ENCODE results near the gene CGNL1. TPM values are rescaled to one million over a fixed set of nuclear protein-coding genes. Genes with fewer than 3 reads are reported as not detected.

Gene CGNL1
- total RNA-seq, 1 experiment from 2014 or later, result 34.6 TPM

DNA sequence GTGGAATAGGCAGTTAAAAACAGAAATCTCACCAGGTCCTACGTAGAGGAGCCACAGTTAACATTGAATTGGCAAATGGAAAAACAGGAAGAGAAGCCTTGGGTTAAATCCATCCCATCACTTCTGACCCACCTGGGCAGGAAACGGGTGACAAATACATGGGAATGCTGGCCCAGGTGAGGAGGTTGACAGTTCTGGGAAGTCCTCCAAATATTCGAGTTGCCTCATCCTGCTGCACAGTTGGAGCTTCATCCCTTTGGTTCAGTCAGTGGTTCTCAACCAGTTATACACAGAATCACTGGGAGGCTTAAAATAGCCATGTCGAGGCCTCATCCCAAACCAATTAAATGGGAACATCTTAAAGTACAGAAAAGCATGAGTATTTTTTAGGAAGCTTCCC, 220.7 kb downstream of the CGNL1 start:
- Histone ChIP-seq H3K9me3 (ENCODE audit: control insufficient read depth, low read depth, low read length) (no peaks in the 10 kb centered on the region), H4K20me1 (ENCODE audit: control insufficient read depth, insufficient read depth, insufficient read length) (no peaks in the 10 kb centered on the region), H3K14ac (ENCODE audit: insufficient read depth, low read length) (no peak overlapping the region), H3T11ph (ENCODE audit: low read length) (no peak overlapping the region), H3K23ac (ENCODE audit: insufficient read length, low read depth, low read length) (no peak overlapping the region), H2BK120ac (ENCODE audit: low read depth, low read length, poor library complexity, severe bottlenecking) (no peak overlapping the region), H3K18ac (ENCODE audit: insufficient read length, low read depth, low read length) (no peak overlapping the region), H3K9ac (ENCODE audit: extremely low read depth, insufficient read length, low read length) (no peak overlapping the region), H2BK12ac (ENCODE audit: insufficient read length, low read depth, low read length) (no peak overlapping the region), H4K91ac (ENCODE audit: insufficient read length, low read depth, low read length) (no peak overlapping the region), H3K56ac (ENCODE audit: insufficient read length, low read depth, low read length) (no peak overlapping the region), H3K27me3 (ENCODE audit: insufficient read depth, low read length) (no peaks in the 10 kb centered on the region), H2AFZ (ENCODE audit: low read length) (no peak overlapping the region), H4K5ac (ENCODE audit: insufficient read length, low read depth, low read length) (no peak overlapping the region), H3K27ac (ENCODE audit: insufficient read length, low read depth, low read length) (no peak overlapping the region), H3K79me2 (ENCODE audit: insufficient read depth, low read length) (no peaks in the 10 kb centered on the region), H3K4me2 (ENCODE audit: insufficient read depth, insufficient read length, low read length) (no peak overlapping the region), H2BK20ac (ENCODE audit: low read depth, low read length, poor library complexity, severe bottlenecking) (no peak overlapping the region), H3K23me2 (ENCODE audit: insufficient read length, low read depth, low read length, poor library complexity, severe bottlenecking) (no peaks in the 10 kb centered on the region), H3K4ac (ENCODE audit: low read depth, low read length) (no peak overlapping the region), H3K4me1 (ENCODE audit: insufficient read depth, low read length) (no peaks in the 10 kb centered on the region; the same call in 1 of the 2 replicates), H4K8ac (replicated peaks; ENCODE audit: insufficient read length, low read depth, low read length) (no peak overlapping the region), H3K79me1 (ENCODE audit: insufficient read depth, low read depth, low read length, poor library complexity, severe bottlenecking) (no peaks in the 10 kb centered on the region), H2BK5ac (ENCODE audit: insufficient read length, low read length) (no peak overlapping the region), H2BK15ac (ENCODE audit: low read depth, low read length) (no peak overlapping the region), H2AK5ac (ENCODE audit: insufficient read length, low read length) (no peak overlapping the region)
- WGBS (ENCODE audit: extremely low coverage, insufficient read length, low lambda C conversion rate), result no CpG with 5 or more reads among the region's 4 CpGs
- Mint-ChIP-seq H3K36me3 (ENCODE audit: insufficient read depth in 1 of 3, low read depth in 3 of 3) (no peaks in the 10 kb centered on the region), H3K27ac (no peak overlapping the region), H3K4me3 (no peak overlapping the region), H3K27me3 (ENCODE audit: low read depth) (peaks cover 24% of the 10 kb centered on the region), H3K9me3 (no peaks in the 10 kb centered on the region), H3K4me1 (peaks cover 11 to 16% of the 10 kb centered on the region in 2 experiments)
- TF ChIP-seq, protein P1, sequence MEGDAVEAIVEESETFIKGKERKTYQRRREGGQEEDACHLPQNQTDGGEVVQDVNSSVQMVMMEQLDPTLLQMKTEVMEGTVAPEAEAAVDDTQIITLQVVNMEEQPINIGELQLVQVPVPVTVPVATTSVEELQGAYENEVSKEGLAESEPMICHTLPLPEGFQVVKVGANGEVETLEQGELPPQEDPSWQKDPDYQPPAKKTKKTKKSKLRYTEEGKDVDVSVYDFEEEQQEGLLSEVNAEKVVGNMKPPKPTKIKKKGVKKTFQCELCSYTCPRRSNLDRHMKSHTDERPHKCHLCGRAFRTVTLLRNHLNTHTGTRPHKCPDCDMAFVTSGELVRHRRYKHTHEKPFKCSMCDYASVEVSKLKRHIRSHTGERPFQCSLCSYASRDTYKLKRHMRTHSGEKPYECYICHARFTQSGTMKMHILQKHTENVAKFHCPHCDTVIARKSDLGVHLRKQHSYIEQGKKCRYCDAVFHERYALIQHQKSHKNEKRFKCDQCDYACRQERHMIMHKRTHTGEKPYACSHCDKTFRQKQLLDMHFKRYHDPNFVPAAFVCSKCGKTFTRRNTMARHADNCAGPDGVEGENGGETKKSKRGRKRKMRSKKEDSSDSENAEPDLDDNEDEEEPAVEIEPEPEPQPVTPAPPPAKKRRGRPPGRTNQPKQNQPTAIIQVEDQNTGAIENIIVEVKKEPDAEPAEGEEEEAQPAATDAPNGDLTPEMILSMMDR (conservative IDR thresholded peaks at IDR 0.05), result no peak
- DNase-seq, result no peak
